SU-DHL-6 (cell line): ENCODE results near the gene SEC31A.

ENCODE experiments used
- H2AFZ ChIP-seq: fragments of 200-600 bp; sonication (generic); 2 replicates; pipeline ENCODE4 v1.6.1; 2014; ENCODE audit warnings: low read depth, mild to moderate bottlenecking, moderate library complexity, mixed read lengths, antibody characterized with exemption, low read length; ENCODE audit not compliant: severe bottlenecking
- H3F3A ChIP-seq: fragments of 200-600 bp; shearing (Covaris generic); 2 replicates; pipeline ENCODE4 v1.6.0; 2016; ENCODE audit warnings: antibody characterized with exemption, mild to moderate bottlenecking; ENCODE audit not compliant: insufficient read depth
- H3K27ac ChIP-seq: fragments of 200-600 bp; sonication (generic); 2 replicates; pipeline ENCODE4 v1.5.1; 2016; ENCODE audit warnings: low read depth, mild to moderate bottlenecking, low read length, moderate library complexity, mixed read lengths
- H3K27me3 ChIP-seq: fragments of 200-600 bp; sonication (generic), shearing (Covaris generic); 2 replicates; pipeline ENCODE4 v1.6.0; 2014; ENCODE audit warnings: mild to moderate bottlenecking, low read length
- H3K36me3 ChIP-seq: fragments of 200-600 bp; sonication (generic); 2 replicates; pipeline ENCODE4 v1.6.1; 2014; ENCODE audit warnings: mild to moderate bottlenecking, low read length, mixed read lengths
- H3K4me2 ChIP-seq: fragments of 300-600, 200-600 bp; shearing (Covaris generic), sonication (generic); 2 replicates; pipeline ENCODE4 v1.6.0; 2014; ENCODE audit warnings: low read length, low read depth, mild to moderate bottlenecking; ENCODE audit not compliant: poor library complexity, severe bottlenecking
- H3K4me3 ChIP-seq: fragments of 200-600 bp; sonication (generic); 2 replicates; pipeline ENCODE4 v1.5.1; 2014; ENCODE audit warnings: antibody characterized with exemption, low read length, mild to moderate bottlenecking, mixed read lengths; ENCODE audit not compliant: insufficient read depth, poor library complexity, severe bottlenecking
- H3K79me2 ChIP-seq: fragments of 200-600 bp; sonication (generic); 2 replicates; pipeline ENCODE4 v1.6.1; 2014; ENCODE audit warnings: mild to moderate bottlenecking, low read length, moderate library complexity; ENCODE audit not compliant: insufficient read depth
- H3K9ac ChIP-seq: fragments of 200-600 bp; sonication (generic); 2 replicates; pipeline ENCODE4 v1.7.0; 2014; ENCODE audit warnings: mild to moderate bottlenecking, low read length
- H3K9me2 ChIP-seq: fragments of 200-600 bp; sonication (generic); replicated peaks from 2 replicates; pipeline ENCODE4 v1.6.1; 2014; ENCODE audit warnings: low read length; ENCODE audit not compliant: insufficient read depth
- H3K9me3 ChIP-seq: fragments of 200-600 bp; sonication (generic); 2 replicates; pipeline ENCODE4 v1.6.1; 2014; ENCODE audit warnings: low read length, mixed read lengths; ENCODE audit not compliant: insufficient read depth
- H4K20me1 ChIP-seq: fragments of 200-600 bp; sonication (generic); 2 replicates; pipeline ENCODE4 v1.6.1; 2014; ENCODE audit warnings: low read depth, mild to moderate bottlenecking, antibody characterized with exemption, low read length, moderate library complexity, mixed read lengths
- EZH2phosphoT487 ChIP-seq: fragments of 200-600 bp; sonication (generic), shearing (Covaris generic); conservative IDR thresholded peaks from 2 replicates; pipeline ENCODE4 v1.6.1; 2018; ENCODE audit warnings: mild to moderate bottlenecking, antibody characterized with exemption, low read length, moderate library complexity, mixed read lengths
- TF ChIP-seq, protein P1 (sequence below): fragments of 200-600 bp; sonication (generic); IDR thresholded peaks from one replicate; pipeline ENCODE4 v1.5.1; 2017; ENCODE audit warnings: antibody characterized with exemption, mild to moderate bottlenecking, low read length, moderate library complexity; ENCODE audit not compliant: insufficient read depth, poor library complexity, severe bottlenecking

The SEC31A gene

DNA sequence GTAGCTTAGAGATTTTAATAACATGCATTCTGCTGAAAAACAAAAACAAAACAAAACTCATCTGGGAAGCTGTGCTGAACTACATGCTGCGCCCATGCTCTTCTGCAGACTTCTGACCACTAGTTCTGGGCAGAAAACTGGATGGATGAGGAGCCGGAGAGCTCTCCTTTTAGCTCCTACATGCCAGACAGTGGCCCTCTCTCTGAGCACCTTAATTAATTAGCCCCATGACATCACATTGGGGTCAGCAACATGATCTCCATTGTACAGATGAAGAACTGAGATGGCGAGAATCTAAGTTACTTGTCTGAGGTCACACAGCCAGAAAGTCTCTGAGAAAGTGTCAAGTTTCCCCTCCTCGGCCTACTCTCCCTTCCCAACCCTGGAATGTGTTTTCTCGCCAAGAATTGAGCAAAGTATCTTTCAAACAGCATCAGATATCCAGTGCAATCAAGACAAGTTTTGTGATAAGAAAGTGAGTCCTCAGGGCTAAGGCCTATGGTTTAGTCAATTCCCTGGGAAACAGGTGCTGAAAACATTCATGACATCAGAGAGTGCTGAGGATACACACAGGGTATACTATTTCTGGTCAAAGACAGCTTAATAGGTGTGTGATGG is 113.9 kb downstream of the SEC31A start:
- TF ChIP-seq EZH2phosphoT487, result no peak
- TF ChIP-seq, protein P1, sequence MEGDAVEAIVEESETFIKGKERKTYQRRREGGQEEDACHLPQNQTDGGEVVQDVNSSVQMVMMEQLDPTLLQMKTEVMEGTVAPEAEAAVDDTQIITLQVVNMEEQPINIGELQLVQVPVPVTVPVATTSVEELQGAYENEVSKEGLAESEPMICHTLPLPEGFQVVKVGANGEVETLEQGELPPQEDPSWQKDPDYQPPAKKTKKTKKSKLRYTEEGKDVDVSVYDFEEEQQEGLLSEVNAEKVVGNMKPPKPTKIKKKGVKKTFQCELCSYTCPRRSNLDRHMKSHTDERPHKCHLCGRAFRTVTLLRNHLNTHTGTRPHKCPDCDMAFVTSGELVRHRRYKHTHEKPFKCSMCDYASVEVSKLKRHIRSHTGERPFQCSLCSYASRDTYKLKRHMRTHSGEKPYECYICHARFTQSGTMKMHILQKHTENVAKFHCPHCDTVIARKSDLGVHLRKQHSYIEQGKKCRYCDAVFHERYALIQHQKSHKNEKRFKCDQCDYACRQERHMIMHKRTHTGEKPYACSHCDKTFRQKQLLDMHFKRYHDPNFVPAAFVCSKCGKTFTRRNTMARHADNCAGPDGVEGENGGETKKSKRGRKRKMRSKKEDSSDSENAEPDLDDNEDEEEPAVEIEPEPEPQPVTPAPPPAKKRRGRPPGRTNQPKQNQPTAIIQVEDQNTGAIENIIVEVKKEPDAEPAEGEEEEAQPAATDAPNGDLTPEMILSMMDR, result no peak
- Histone ChIP-seq H3K27me3 (no peaks in the 10 kb centered on the region), H3K9me3 (no peaks in the 10 kb centered on the region)

DNA sequence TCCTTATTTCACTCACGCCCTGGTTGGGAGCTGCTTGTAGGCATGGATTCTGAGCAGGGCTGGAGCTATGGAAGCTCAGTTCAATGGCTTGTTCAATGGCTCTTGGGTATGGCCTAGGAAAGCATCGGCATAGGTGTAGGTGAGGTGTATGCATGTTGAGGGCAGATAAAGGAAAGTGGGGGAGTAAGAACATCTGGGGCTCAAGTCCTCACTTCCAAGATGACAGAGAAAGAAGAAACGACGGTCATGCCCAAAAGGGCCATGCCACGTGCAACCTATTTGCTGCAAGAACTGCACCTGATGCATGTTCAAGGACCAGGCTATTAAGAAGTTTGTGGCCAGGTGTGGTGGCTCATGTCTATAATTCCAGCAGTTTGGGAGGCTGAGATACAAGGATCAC is 115.7 kb downstream of the SEC31A start:
- Histone ChIP-seq H3K9ac (no peak overlapping the region), H3K79me2 (no peaks in the 10 kb centered on the region), H3F3A (no peaks in the 10 kb centered on the region), H3K27ac (no peak overlapping the region), H2AFZ (no peak overlapping the region), H4K20me1 (no peaks in the 10 kb centered on the region), H3K4me2 (no peak overlapping the region), H3K4me3 (no peak overlapping the region), H3K27me3 (no peaks in the 10 kb centered on the region), H3K9me3 (no peaks in the 10 kb centered on the region), H3K36me3 (no peaks in the 10 kb centered on the region), H3K9me2 (no peaks in the 10 kb centered on the region)
- TF ChIP-seq, protein P1, result no peak
- TF ChIP-seq EZH2phosphoT487, result no peak

More for the DNA sequence above, 113.9 kb downstream of the SEC31A start:
- H4K20me1 ChIP-seq, result no peaks in the 10 kb centered on the region
- no peak overlapping the region for H3K4me3 ChIP-seq
- no peak overlapping the region for H2AFZ ChIP-seq
- no peaks in the 10 kb centered on the region for H3F3A ChIP-seq
- H3K79me2 ChIP-seq, result no peaks in the 10 kb centered on the region
- no peak overlapping the region for H3K4me2 ChIP-seq
- H3K9me2 ChIP-seq, result no peaks in the 10 kb centered on the region
- no peaks in the 10 kb centered on the region for H3K36me3 ChIP-seq
- no peak overlapping the region for H3K27ac ChIP-seq
- H3K9ac ChIP-seq, result no peak overlapping the region

DNA sequence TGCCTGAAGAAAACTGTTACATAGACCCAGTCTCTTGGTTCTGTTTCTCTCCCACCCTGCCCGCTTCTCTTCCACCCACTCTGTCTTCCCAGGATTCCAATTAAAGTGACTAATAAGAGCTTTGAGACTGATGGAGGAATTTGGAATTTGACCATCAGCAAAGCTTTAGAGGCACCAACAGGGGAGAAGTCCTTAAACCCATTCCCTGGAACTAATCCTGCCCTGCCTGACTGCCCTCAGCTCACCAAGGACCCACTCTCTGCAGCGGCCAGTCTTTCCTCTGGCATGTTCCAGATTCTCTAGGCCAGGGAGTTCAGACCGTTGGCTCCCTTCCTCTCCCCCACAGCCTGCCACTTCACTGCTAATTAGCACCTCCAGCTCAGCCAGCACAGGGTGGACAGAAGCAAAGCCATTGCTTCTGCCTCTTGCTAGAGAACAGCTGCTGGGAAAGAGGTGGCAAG is 116.2 kb downstream of the SEC31A start:
- Histone ChIP-seq H3F3A (no peaks in the 10 kb centered on the region), H3K4me2 (no peak overlapping the region), H3K36me3 (no peaks in the 10 kb centered on the region), H3K9me3 (no peaks in the 10 kb centered on the region), H4K20me1 (no peaks in the 10 kb centered on the region), H2AFZ (no peak overlapping the region), H3K27ac (no peak overlapping the region), H3K9me2 (no peaks in the 10 kb centered on the region), H3K79me2 (no peaks in the 10 kb centered on the region), H3K9ac (no peak overlapping the region), H3K27me3 (no peaks in the 10 kb centered on the region), H3K4me3 (no peak overlapping the region)
- TF ChIP-seq, protein P1, result no peak
- no peak for TF ChIP-seq EZH2phosphoT487
